Measurements from ENCODE around the gene LRRC31.

DNA sequence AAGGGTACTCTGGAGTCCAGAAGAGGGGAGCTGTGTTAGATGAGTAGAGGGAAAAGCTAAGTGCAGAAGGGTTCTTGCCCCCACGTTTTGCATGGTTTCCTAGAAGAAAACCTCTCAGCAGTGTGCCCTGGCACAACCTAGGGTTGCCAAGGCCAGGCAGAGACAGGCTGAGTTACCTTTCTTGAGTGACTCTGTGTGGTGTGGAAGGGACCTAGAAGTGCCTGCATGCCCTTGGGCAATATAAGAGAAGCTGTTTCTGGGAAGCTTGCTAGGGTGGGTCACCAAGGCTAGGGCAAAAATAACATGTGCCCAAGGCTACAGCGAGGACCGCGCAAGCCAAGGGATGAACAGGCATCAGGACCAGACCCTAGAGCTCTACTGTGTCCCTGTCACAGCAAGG, 38.2 kb upstream of the LRRC31 start:
- TF ChIP-seq JUND (IDR thresholded peaks at IDR 0.05) (no peak), CTCF (IDR thresholded peaks at IDR 0.05; ENCODE audit: low read depth, low read length, missing input control) (no peak)
